HG03280 (cell line): Measurements from ENCODE around the gene SLC25A28.

Experiments
- ATAC-seq: cut with Tn5 transposase; IDR thresholded peaks from one replicate; pipeline ENCODE4 v1.9.1; 2021; ENCODE audit warnings: mild to moderate bottlenecking, moderate library complexity; ENCODE audit not compliant: unreplicated experiment

SLC25A28 gene

GRCh38 chr10:99595236-99595635 is 25.0 kb downstream of the SLC25A28 start:
- ATAC-seq, result no peak

GRCh38 chr10:99593312-99593711 is 26.9 kb downstream of the SLC25A28 start:
- ATAC-seq, result no peak

- no peak for ATAC-seq
These were observed 29.4 kb downstream of the SLC25A28 start for GRCh38 chr10:99590799-99591198.

GRCh38 chr10:99583687-99584086 is 36.6 kb downstream of the SLC25A28 start:
- no peak for ATAC-seq

GRCh38 chr10:99582255-99582770 is 37.9 kb downstream of the SLC25A28 start:
- no peak for ATAC-seq

- ATAC-seq, result no peak
These were observed 40.3 kb downstream of the SLC25A28 start for GRCh38 chr10:99579971-99580370.

GRCh38 chr10:99573790-99574189 is 46.4 kb downstream of the SLC25A28 start:
- no peak for ATAC-seq

- no peak for ATAC-seq
These were observed 48.4 kb downstream of the SLC25A28 start for GRCh38 chr10:99571816-99572215.

- no peak for ATAC-seq
These were observed 50.3 kb downstream of the SLC25A28 start for GRCh38 chr10:99569961-99570360.

- no peak for ATAC-seq
These were observed 50.8 kb downstream of the SLC25A28 start for GRCh38 chr10:99569253-99569939.

- ATAC-seq, result no peak
These were observed 55.1 kb downstream of the SLC25A28 start for GRCh38 chr10:99565166-99565565.

GRCh38 chr10:99564361-99564760 is 55.9 kb downstream of the SLC25A28 start:
- no peak for ATAC-seq

GRCh38 chr10:99562631-99563030 is 57.6 kb downstream of the SLC25A28 start:
- ATAC-seq, result no peak
